Vagina (tissue), 2 donors: ENCODE results near the gene ADAM30.

ENCODE experiments used
- CTCF ChIP-seq, 3 experiments: fragments of 450-650 bp in 2 of 3; fragments of 200-600 bp in 1 of 3; sonication (generic) in 1 of 3; IDR thresholded peaks; one replicate each; pipeline ENCODE4 v1.5.1; 2017 to 2019; ENCODE audit warnings: antibody characterized with exemption in 3 of 3, mild to moderate bottlenecking in 2 of 3, moderate library complexity in 2 of 3
- POLR2A ChIP-seq, 2 donors: fragments of 450-650 bp; IDR thresholded peaks; one replicate each; pipeline ENCODE4 v1.6.1; 2017; ENCODE audit warnings: antibody characterized with exemption in 2 of 2, mild to moderate bottlenecking in 2 of 2, moderate library complexity in 2 of 2

GRCh38 chr1:119940697-119941096 lies 44.4 kb upstream of the ADAM30 start:
- TF ChIP-seq CTCF (IDR thresholded peaks at IDR 0.05): no peak
- no peak for TF ChIP-seq POLR2A (IDR thresholded peaks at IDR 0.05)
